ENCODE measurements around the gene MIXL1. TPM values are rescaled to one million over a fixed set of nuclear protein-coding genes. Genes with fewer than 3 reads are reported as not detected.

MIXL1 gene
- total RNA-seq, 1 experiment from 2014 or later = not detected

DNA sequence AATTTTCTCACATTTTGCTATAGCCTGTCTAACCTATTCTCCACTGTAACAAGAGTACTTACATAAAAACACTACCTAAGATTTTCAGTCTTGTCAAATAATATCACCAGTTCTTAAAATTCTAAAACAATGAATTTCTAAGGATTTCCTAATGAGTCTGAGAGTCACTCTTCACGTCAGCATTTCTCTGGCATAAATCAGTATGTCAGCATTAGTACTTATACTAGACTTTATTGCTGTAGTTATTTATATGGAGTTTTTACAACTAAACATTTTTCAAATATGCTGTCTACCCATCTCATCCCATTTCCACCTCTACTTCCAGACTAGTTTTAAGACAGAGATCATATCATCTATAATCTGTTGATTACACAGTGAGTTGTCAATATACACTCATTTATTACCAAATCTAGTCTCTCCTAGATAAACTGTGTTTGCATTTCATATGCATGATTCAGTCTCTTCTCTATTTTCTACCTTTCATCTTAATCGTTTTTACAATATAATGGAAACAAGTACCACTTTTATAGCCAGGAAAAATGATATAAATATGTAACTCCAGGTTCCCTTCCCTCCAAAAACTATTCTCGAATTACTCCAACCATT, 52.7 kb downstream of the MIXL1 start:
- Mint-ChIP-seq H3K9me3 (ENCODE audit: low read depth, unreplicated experiment) (no peaks in the 10 kb centered on the region), H3K36me3 (ENCODE audit: insufficient read depth, unreplicated experiment) (peaks cover 18% of the 10 kb centered on the region), H3K27ac (ENCODE audit: unreplicated experiment) (no peak overlapping the region), H3K4me3 (ENCODE audit: low read depth, unreplicated experiment) (no peak overlapping the region), H3K27me3 (ENCODE audit: unreplicated experiment) (no peaks in the 10 kb centered on the region), H3K4me1 (ENCODE audit: low read depth, unreplicated experiment) (no peaks in the 10 kb centered on the region)
- no TSS peak for BruUV-seq (replicated peaks)
- intact Hi-C loops (cut with micrococcal nuclease; ENCODE audit: unreplicated experiment) = no loop called here
- CTCF ChIA-PET = no interaction called here
- DNase-seq = no peak
- TF ChIP-seq CTCF (IDR thresholded peaks at IDR 0.05; ENCODE audit: unreplicated experiment) = no peak

Other genes with a start within 250 kb of the MIXL1 start
- gene SDE2, start 224.3 kb upstream of the MIXL1 start, total RNA-seq (2022) = 26.2 and 28.1 TPM in 2 replicates
- 539 and 568 TPM in 2 replicates for gene H3-3A, start 160.9 kb upstream of the MIXL1 start, total RNA-seq (2022)
- gene ACBD3, start 36.9 kb upstream of the MIXL1 start, total RNA-seq (2022) = 50.3 and 51.6 TPM in 2 replicates
- 13.6 and 14.3 TPM in 2 replicates for gene LIN9, start 85.5 kb downstream of the MIXL1 start, total RNA-seq (2022)
- gene PARP1, start 184.4 kb downstream of the MIXL1 start, total RNA-seq (2022) = 123 and 136 TPM in 2 replicates

Measured in Calu3 (cell line).